ENCODE data around the gene CCDC144A. TPM values are rescaled to one million over a fixed set of nuclear protein-coding genes. Genes with fewer than 3 reads are reported as not detected.
"Not testable (repeated sequence)": the region's sequence is repeated elsewhere in the genome, so short reads cannot be mapped to it uniquely, and the experiment has no call there.

The CCDC144A gene
- total and polyA plus RNA-seq, 9 donors = 0.38 to 7.7 (median 2.2) TPM

- 100% methylated on average over 1 of the region's 9 CpGs for WGBS (ENCODE audit: insufficient coverage)
- not testable (repeated sequence) for H3K4me1 ChIP-seq (ENCODE audit: control insufficient read depth, insufficient read depth, low read length)
These were observed 100.4 kb downstream of the CCDC144A start for GRCh38 chr17:16790313-16790871.

GRCh38 chr17:16794215-16794614 is 104.2 kb downstream of the CCDC144A start:
- H3K27ac ChIP-seq (ENCODE audit: low read length); H3K4me3 ChIP-seq (ENCODE audit: low read length); H3K27me3 ChIP-seq (ENCODE audit: control insufficient read depth, insufficient read depth, low read length); H3K36me3 ChIP-seq (ENCODE audit: control insufficient read depth, insufficient read depth, low read length); H3K4me1 ChIP-seq (ENCODE audit: control insufficient read depth, insufficient read depth, low read length); H3K9me3 ChIP-seq (replicated peaks; ENCODE audit: control insufficient read depth, low read depth, low read length); DNase-seq: not testable (repeated sequence)
- no CpG with 5 or more reads among the region's 5 CpGs for WGBS (ENCODE audit: insufficient coverage)

More at GRCh38 chr17:16790313-16790871, 100.4 kb downstream of the CCDC144A start:
- not testable (repeated sequence) for H3K9me3 ChIP-seq (replicated peaks; ENCODE audit: control insufficient read depth, low read depth, low read length); H3K36me3 ChIP-seq (ENCODE audit: control insufficient read depth, insufficient read depth, low read length); H3K27me3 ChIP-seq (ENCODE audit: control insufficient read depth, insufficient read depth, low read length); DNase-seq; H3K27ac ChIP-seq (ENCODE audit: low read length); H3K4me3 ChIP-seq (ENCODE audit: low read length)

GRCh38 chr17:16795894-16796293 is 105.9 kb downstream of the CCDC144A start:
- not testable (repeated sequence) for H3K4me1 ChIP-seq (ENCODE audit: control insufficient read depth, insufficient read depth, low read length); DNase-seq; H3K27ac ChIP-seq (ENCODE audit: low read length); H3K4me3 ChIP-seq (ENCODE audit: low read length); H3K9me3 ChIP-seq (replicated peaks; ENCODE audit: control insufficient read depth, low read depth, low read length); H3K36me3 ChIP-seq (ENCODE audit: control insufficient read depth, insufficient read depth, low read length); H3K27me3 ChIP-seq (ENCODE audit: control insufficient read depth, insufficient read depth, low read length)
- WGBS (ENCODE audit: insufficient coverage) = no CpG with 5 or more reads among the region's 7 CpGs

DNA sequence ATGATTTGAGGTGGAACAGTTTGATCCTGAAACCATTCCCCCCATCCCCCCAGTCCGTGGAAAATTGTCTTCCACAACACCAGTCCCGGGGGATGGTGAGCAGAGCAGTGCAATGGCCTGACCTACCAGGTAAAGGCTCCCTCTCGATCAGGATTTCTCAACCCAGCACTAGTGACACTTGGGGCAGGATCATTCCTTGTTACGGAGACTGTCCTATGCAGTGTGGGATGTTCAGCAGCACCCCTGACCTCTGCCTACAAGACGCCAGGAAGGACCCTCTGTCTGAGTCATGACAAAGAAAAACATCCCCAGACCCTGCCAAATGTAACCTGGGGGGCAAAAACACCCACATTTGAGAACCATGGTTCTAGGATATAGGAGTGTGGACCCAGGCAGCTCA is 114.8 kb downstream of the CCDC144A start:
- H3K4me3 ChIP-seq (ENCODE audit: low read length); H3K4me1 ChIP-seq (ENCODE audit: control insufficient read depth, insufficient read depth, low read length); DNase-seq; H3K36me3 ChIP-seq (ENCODE audit: control insufficient read depth, insufficient read depth, low read length); H3K27me3 ChIP-seq (ENCODE audit: control insufficient read depth, insufficient read depth, low read length); H3K9me3 ChIP-seq (replicated peaks; ENCODE audit: control insufficient read depth, low read depth, low read length); H3K27ac ChIP-seq (ENCODE audit: low read length): not testable (repeated sequence)
- 62% methylated on average over 3 of the region's 5 CpGs for WGBS (ENCODE audit: insufficient coverage)

- not testable (repeated sequence) for H3K4me1 ChIP-seq (ENCODE audit: control insufficient read depth, insufficient read depth, low read length); H3K9me3 ChIP-seq (replicated peaks; ENCODE audit: control insufficient read depth, low read depth, low read length); H3K27me3 ChIP-seq (ENCODE audit: control insufficient read depth, insufficient read depth, low read length); H3K36me3 ChIP-seq (ENCODE audit: control insufficient read depth, insufficient read depth, low read length); H3K4me3 ChIP-seq (ENCODE audit: low read length); DNase-seq; H3K27ac ChIP-seq (ENCODE audit: low read length)
- WGBS (ENCODE audit: insufficient coverage) = no CpG with 5 or more reads among the region's 4 CpGs
These were observed 116.6 kb downstream of the CCDC144A start for GRCh38 chr17:16806599-16806998.

DNA sequence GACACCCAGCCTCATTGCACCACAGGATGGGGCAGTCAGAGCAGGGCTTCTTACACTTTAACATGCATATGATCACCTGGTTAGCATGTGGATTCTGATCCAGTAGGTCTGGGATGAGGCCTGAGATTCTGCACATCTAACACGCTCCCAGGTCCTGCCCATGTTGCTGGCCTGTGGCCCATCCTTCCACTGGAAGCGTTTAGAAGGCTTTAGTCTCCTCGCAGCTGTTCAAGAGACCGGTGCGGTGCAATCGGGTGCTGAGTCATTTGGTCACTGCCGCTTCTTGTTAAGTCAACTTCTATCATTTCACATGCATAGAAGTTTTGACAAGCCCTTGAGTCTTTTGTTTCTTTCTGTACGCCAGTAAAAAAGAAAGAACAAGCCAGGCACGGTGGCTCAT is 117.6 kb downstream of the CCDC144A start:
- not testable (repeated sequence) for H3K36me3 ChIP-seq (ENCODE audit: control insufficient read depth, insufficient read depth, low read length); H3K4me1 ChIP-seq (ENCODE audit: control insufficient read depth, insufficient read depth, low read length); H3K9me3 ChIP-seq (replicated peaks; ENCODE audit: control insufficient read depth, low read depth, low read length); H3K27ac ChIP-seq (ENCODE audit: low read length); DNase-seq; H3K27me3 ChIP-seq (ENCODE audit: control insufficient read depth, insufficient read depth, low read length); H3K4me3 ChIP-seq (ENCODE audit: low read length)
- no CpG with 5 or more reads among the region's 9 CpGs for WGBS (ENCODE audit: insufficient coverage)

DNA sequence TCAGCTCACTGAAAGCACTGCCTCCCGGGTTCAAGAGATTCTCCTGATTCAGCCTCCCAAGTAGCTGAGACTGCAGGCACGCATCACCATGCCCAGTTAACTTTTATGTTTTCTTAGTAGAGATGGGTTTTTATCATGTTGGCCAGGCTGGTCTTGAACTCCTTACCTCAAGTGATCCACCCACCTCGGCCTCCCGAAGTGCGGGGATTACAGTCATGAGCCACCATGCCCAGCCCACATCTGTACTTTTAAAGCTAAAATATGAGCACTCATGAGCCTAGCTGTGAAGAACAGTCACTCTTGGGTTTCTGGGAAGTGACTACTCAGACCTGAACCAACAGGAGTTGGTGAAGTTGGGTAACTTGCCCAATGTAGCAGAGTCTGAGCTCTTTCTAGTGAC is 120.2 kb downstream of the CCDC144A start:
- H3K4me3 ChIP-seq (ENCODE audit: low read length); DNase-seq; H3K27ac ChIP-seq (ENCODE audit: low read length); H3K27me3 ChIP-seq (ENCODE audit: control insufficient read depth, insufficient read depth, low read length); H3K4me1 ChIP-seq (ENCODE audit: control insufficient read depth, insufficient read depth, low read length); H3K9me3 ChIP-seq (replicated peaks; ENCODE audit: control insufficient read depth, low read depth, low read length); H3K36me3 ChIP-seq (ENCODE audit: control insufficient read depth, insufficient read depth, low read length): not testable (repeated sequence)
- WGBS (ENCODE audit: insufficient coverage) = no CpG with 5 or more reads among the region's 5 CpGs

GRCh38 chr17:16812126-16812525 is 122.1 kb downstream of the CCDC144A start:
- H3K27ac ChIP-seq (ENCODE audit: low read length); H3K4me1 ChIP-seq (ENCODE audit: control insufficient read depth, insufficient read depth, low read length); H3K9me3 ChIP-seq (replicated peaks; ENCODE audit: control insufficient read depth, low read depth, low read length); H3K27me3 ChIP-seq (ENCODE audit: control insufficient read depth, insufficient read depth, low read length); H3K36me3 ChIP-seq (ENCODE audit: control insufficient read depth, insufficient read depth, low read length); H3K4me3 ChIP-seq (ENCODE audit: low read length): not testable (repeated sequence)
- peak; percentile 71 for DNase-seq
- 11% methylated on average over 1 of the region's 7 CpGs for WGBS (ENCODE audit: insufficient coverage)

- no peak overlapping the region for H3K27ac ChIP-seq (ENCODE audit: low read length)
- 66% methylated on average over 7 of the region's 7 CpGs for WGBS (ENCODE audit: insufficient coverage)
- no peaks in the 10 kb centered on the region for H3K9me3 ChIP-seq (replicated peaks; ENCODE audit: control insufficient read depth, low read depth, low read length)
- H3K4me3 ChIP-seq (ENCODE audit: low read length) = no peak overlapping the region
- peak; percentile 48 for DNase-seq
- peaks cover 11% of the 10 kb centered on the region for H3K4me1 ChIP-seq (ENCODE audit: control insufficient read depth, insufficient read depth, low read length)
- H3K27me3 ChIP-seq (ENCODE audit: control insufficient read depth, insufficient read depth, low read length) = peaks cover 6% of the 10 kb centered on the region
- no peaks in the 10 kb centered on the region for H3K36me3 ChIP-seq (ENCODE audit: control insufficient read depth, insufficient read depth, low read length)
These were observed 124.4 kb downstream of the CCDC144A start for GRCh38 chr17:16814439-16814838.

DNA sequence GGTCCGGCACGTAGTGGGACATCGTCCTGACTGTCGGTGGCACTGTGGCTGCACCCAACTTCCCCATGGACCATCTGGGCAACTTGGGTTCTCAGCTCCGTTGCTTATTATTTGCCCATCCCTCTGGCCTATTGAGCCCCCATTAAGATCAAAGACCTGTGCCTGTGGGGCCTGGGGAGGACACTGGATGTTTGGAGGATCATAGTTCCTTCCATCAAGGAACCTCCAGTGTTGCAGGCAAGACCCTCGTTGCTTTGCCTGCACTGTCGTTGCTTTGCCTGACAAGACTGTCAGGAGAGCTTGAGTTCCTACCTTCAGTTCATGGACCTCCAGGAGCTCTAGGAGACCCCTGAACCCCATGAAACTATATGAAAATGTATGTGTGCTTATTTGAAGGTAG is 127.2 kb downstream of the CCDC144A start:
- Histone ChIP-seq H3K36me3 (ENCODE audit: control insufficient read depth, insufficient read depth, low read length) (no peaks in the 10 kb centered on the region), H3K27ac (ENCODE audit: low read length) (no peak overlapping the region), H3K9me3 (replicated peaks; ENCODE audit: control insufficient read depth, low read depth, low read length) (no peaks in the 10 kb centered on the region), H3K27me3 (ENCODE audit: control insufficient read depth, insufficient read depth, low read length) (peaks cover 7% of the 10 kb centered on the region), H3K4me1 (ENCODE audit: control insufficient read depth, insufficient read depth, low read length) (peaks cover 29% of the 10 kb centered on the region), H3K4me3 (ENCODE audit: low read length) (no peak overlapping the region)
- WGBS (ENCODE audit: insufficient coverage) = 73% methylated on average over 3 of the region's 7 CpGs
- no peak for DNase-seq

DNA sequence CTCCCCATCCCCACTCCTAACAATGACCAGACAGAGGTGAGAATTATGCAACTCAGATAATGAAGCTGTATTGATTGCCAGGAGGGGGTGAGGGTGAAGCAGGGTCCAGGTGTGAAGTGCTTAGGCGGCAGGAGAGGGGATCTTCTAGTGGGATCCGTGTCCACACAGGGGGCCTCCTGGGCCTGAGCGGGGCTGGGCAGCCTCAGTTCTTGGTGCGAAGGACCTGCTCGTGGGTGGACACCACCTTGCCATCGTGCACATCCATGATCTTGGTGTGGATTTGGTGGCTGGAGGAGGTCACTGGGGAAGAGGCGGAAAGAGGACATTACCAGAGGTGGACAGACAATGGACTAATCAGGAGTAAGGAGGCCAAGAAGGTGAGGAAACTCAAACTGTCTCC is 127.9 kb downstream of the CCDC144A start:
- H3K4me3 ChIP-seq (ENCODE audit: low read length); H3K27ac ChIP-seq (ENCODE audit: low read length); DNase-seq; H3K9me3 ChIP-seq (replicated peaks; ENCODE audit: control insufficient read depth, low read depth, low read length); H3K36me3 ChIP-seq (ENCODE audit: control insufficient read depth, insufficient read depth, low read length); H3K27me3 ChIP-seq (ENCODE audit: control insufficient read depth, insufficient read depth, low read length): not testable (repeated sequence)
- H3K4me1 ChIP-seq (ENCODE audit: control insufficient read depth, insufficient read depth, low read length) = peaks cover 29% of the 10 kb centered on the region
- WGBS (ENCODE audit: insufficient coverage) = 77% methylated on average over 6 of the region's 7 CpGs

Data from muscle of leg (tissue), 11 donors.